ENCODE measurements around the gene TK2. TPM values are rescaled to one million over a fixed set of nuclear protein-coding genes. Genes with fewer than 3 reads are reported as not detected.

TK2 gene
- total RNA-seq, 1 experiment from 2014 or later: 5.0 TPM

DNA sequence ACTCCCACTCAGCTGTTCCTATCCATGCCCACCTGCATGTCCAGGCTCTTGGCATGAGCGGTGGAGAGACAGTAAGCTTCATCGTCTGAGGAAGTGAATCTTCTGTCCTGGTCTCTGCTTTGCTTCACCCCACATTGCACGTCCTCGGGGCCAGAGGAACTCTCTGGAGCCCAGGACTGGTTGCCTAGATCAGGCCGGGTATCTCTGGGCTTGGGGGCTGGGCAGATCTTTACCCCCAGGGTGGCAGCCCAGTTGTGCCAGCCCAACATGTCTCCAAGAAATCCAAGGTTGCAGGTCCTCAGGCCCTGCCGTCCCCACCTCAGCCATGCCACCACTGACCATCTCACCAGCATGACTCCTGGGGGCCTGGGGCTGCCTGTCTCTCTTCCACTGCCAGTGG is 64.5 kb downstream of the TK2 start:
- Mint-ChIP-seq H3K27me3 (ENCODE audit: low read depth) (peaks cover 2% of the 10 kb centered on the region), H3K36me3 (peaks cover 11% of the 10 kb centered on the region; the same call in 1 of the 2 replicates), H3K4me1 (peaks cover 7% of the 10 kb centered on the region), H3K27ac (0 out of 2 replicates have a peak overlapping the region, but pooled peaks have one; percentile 79), H3K4me3 (no peak overlapping the region), H3K9me3 (peaks cover 8% of the 10 kb centered on the region)
- ChIA-PET CTCF (interaction anchor here (0.5 to 1.5 kb wide), 5 partner anchors 20 to 104 kb away, joined by 3 to 5 read pairs (median 3); partner anchors contain the start of gene BEAN1), POLR2A (no interaction called here)
- no peak for ATAC-seq
- no peak for DNase-seq (ENCODE audit: low spot score)
- TF ChIP-seq ATF1 (CRISPR knock-in tag; IDR thresholded peaks at IDR 0.05): no peak
- TF ChIP-seq NR2C2 (CRISPR knock-in tag; IDR thresholded peaks at IDR 0.05): no peak
- TF ChIP-seq, protein P1, sequence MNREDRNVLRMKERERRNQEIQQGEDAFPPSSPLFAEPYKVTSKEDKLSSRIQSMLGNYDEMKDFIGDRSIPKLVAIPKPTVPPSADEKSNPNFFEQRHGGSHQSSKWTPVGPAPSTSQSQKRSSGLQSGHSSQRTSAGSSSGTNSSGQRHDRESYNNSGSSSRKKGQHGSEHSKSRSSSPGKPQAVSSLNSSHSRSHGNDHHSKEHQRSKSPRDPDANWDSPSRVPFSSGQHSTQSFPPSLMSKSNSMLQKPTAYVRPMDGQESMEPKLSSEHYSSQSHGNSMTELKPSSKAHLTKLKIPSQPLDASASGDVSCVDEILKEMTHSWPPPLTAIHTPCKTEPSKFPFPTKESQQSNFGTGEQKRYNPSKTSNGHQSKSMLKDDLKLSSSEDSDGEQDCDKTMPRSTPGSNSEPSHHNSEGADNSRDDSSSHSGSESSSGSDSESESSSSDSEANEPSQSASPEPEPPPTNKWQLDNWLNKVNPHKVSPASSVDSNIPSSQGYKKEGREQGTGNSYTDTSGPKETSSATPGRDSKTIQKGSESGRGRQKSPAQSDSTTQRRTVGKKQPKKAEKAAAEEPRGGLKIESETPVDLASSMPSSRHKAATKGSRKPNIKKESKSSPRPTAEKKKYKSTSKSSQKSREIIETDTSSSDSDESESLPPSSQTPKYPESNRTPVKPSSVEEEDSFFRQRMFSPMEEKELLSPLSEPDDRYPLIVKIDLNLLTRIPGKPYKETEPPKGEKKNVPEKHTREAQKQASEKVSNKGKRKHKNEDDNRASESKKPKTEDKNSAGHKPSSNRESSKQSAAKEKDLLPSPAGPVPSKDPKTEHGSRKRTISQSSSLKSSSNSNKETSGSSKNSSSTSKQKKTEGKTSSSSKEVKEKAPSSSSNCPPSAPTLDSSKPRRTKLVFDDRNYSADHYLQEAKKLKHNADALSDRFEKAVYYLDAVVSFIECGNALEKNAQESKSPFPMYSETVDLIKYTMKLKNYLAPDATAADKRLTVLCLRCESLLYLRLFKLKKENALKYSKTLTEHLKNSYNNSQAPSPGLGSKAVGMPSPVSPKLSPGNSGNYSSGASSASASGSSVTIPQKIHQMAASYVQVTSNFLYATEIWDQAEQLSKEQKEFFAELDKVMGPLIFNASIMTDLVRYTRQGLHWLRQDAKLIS (CRISPR knock-in tag; IDR thresholded peaks at IDR 0.05; ENCODE audit: borderline replicate concordance): no peak
- no peak for TF ChIP-seq FOXK1 (CRISPR knock-in tag; IDR thresholded peaks at IDR 0.05)
- TF ChIP-seq, protein P2, sequence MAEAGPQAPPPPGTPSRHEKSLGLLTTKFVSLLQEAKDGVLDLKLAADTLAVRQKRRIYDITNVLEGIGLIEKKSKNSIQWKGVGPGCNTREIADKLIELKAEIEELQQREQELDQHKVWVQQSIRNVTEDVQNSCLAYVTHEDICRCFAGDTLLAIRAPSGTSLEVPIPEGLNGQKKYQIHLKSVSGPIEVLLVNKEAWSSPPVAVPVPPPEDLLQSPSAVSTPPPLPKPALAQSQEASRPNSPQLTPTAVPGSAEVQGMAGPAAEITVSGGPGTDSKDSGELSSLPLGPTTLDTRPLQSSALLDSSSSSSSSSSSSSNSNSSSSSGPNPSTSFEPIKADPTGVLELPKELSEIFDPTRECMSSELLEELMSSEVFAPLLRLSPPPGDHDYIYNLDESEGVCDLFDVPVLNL (CRISPR knock-in tag; IDR thresholded peaks at IDR 0.05; ENCODE audit: borderline replicate concordance, low read depth): no peak
- TF ChIP-seq, protein P3, sequence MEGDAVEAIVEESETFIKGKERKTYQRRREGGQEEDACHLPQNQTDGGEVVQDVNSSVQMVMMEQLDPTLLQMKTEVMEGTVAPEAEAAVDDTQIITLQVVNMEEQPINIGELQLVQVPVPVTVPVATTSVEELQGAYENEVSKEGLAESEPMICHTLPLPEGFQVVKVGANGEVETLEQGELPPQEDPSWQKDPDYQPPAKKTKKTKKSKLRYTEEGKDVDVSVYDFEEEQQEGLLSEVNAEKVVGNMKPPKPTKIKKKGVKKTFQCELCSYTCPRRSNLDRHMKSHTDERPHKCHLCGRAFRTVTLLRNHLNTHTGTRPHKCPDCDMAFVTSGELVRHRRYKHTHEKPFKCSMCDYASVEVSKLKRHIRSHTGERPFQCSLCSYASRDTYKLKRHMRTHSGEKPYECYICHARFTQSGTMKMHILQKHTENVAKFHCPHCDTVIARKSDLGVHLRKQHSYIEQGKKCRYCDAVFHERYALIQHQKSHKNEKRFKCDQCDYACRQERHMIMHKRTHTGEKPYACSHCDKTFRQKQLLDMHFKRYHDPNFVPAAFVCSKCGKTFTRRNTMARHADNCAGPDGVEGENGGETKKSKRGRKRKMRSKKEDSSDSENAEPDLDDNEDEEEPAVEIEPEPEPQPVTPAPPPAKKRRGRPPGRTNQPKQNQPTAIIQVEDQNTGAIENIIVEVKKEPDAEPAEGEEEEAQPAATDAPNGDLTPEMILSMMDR (IDR thresholded peaks at IDR 0.05): no peak
- no peak for TF ChIP-seq ZNF317 (CRISPR knock-in tag; IDR thresholded peaks at IDR 0.05; ENCODE audit: borderline replicate concordance, low read depth)
- TF ChIP-seq, protein P4, sequence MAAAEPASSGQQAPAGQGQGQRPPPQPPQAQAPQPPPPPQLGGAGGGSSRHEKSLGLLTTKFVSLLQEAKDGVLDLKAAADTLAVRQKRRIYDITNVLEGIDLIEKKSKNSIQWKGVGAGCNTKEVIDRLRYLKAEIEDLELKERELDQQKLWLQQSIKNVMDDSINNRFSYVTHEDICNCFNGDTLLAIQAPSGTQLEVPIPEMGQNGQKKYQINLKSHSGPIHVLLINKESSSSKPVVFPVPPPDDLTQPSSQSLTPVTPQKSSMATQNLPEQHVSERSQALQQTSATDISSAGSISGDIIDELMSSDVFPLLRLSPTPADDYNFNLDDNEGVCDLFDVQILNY (CRISPR knock-in tag; IDR thresholded peaks at IDR 0.05): no peak
- TF ChIP-seq, protein P5, sequence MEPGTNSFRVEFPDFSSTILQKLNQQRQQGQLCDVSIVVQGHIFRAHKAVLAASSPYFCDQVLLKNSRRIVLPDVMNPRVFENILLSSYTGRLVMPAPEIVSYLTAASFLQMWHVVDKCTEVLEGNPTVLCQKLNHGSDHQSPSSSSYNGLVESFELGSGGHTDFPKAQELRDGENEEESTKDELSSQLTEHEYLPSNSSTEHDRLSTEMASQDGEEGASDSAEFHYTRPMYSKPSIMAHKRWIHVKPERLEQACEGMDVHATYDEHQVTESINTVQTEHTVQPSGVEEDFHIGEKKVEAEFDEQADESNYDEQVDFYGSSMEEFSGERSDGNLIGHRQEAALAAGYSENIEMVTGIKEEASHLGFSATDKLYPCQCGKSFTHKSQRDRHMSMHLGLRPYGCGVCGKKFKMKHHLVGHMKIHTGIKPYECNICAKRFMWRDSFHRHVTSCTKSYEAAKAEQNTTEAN (CRISPR knock-in tag; IDR thresholded peaks at IDR 0.05): no peak
- TF ChIP-seq IRF2 (CRISPR knock-in tag; IDR thresholded peaks at IDR 0.05; ENCODE audit: borderline replicate concordance, low read depth): no peak
- no peak for TF ChIP-seq JAZF1 (CRISPR knock-in tag; IDR thresholded peaks at IDR 0.05)
- TF ChIP-seq NFE2L1 (CRISPR knock-in tag; IDR thresholded peaks at IDR 0.05): no peak
- TF ChIP-seq, protein P6, sequence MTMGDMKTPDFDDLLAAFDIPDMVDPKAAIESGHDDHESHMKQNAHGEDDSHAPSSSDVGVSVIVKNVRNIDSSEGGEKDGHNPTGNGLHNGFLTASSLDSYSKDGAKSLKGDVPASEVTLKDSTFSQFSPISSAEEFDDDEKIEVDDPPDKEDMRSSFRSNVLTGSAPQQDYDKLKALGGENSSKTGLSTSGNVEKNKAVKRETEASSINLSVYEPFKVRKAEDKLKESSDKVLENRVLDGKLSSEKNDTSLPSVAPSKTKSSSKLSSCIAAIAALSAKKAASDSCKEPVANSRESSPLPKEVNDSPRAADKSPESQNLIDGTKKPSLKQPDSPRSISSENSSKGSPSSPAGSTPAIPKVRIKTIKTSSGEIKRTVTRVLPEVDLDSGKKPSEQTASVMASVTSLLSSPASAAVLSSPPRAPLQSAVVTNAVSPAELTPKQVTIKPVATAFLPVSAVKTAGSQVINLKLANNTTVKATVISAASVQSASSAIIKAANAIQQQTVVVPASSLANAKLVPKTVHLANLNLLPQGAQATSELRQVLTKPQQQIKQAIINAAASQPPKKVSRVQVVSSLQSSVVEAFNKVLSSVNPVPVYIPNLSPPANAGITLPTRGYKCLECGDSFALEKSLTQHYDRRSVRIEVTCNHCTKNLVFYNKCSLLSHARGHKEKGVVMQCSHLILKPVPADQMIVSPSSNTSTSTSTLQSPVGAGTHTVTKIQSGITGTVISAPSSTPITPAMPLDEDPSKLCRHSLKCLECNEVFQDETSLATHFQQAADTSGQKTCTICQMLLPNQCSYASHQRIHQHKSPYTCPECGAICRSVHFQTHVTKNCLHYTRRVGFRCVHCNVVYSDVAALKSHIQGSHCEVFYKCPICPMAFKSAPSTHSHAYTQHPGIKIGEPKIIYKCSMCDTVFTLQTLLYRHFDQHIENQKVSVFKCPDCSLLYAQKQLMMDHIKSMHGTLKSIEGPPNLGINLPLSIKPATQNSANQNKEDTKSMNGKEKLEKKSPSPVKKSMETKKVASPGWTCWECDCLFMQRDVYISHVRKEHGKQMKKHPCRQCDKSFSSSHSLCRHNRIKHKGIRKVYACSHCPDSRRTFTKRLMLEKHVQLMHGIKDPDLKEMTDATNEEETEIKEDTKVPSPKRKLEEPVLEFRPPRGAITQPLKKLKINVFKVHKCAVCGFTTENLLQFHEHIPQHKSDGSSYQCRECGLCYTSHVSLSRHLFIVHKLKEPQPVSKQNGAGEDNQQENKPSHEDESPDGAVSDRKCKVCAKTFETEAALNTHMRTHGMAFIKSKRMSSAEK (CRISPR knock-in tag; IDR thresholded peaks at IDR 0.05; ENCODE audit: borderline replicate concordance): no peak
- TF ChIP-seq ZNF416 (CRISPR knock-in tag; IDR thresholded peaks at IDR 0.05): no peak
- TF ChIP-seq ZNF232 (CRISPR knock-in tag; IDR thresholded peaks at IDR 0.05): no peak
- TF ChIP-seq ZNF219 (CRISPR knock-in tag; IDR thresholded peaks at IDR 0.05; ENCODE audit: borderline replicate concordance): no peak
- TF ChIP-seq ZNF671 (CRISPR knock-in tag; IDR thresholded peaks at IDR 0.05): no peak
- TF ChIP-seq, protein P7, sequence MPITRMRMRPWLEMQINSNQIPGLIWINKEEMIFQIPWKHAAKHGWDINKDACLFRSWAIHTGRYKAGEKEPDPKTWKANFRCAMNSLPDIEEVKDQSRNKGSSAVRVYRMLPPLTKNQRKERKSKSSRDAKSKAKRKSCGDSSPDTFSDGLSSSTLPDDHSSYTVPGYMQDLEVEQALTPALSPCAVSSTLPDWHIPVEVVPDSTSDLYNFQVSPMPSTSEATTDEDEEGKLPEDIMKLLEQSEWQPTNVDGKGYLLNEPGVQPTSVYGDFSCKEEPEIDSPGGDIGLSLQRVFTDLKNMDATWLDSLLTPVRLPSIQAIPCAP (CRISPR knock-in tag; IDR thresholded peaks at IDR 0.05): no peak
- no peak for TF ChIP-seq ELF4 (CRISPR knock-in tag; IDR thresholded peaks at IDR 0.05; ENCODE audit: low read depth)
- TF ChIP-seq MXD4 (CRISPR knock-in tag; IDR thresholded peaks at IDR 0.05; ENCODE audit: borderline replicate concordance): no peak
